HepG2 (cell line): ENCODE data around the gene RTEL1. TPM values are rescaled to one million over a fixed set of nuclear protein-coding genes. Genes with fewer than 3 reads are reported as not detected.
A peak's percentile ranks its signal among the peaks of the same experiment; 100 is the strongest.

ENCODE experiments used
- BORCS8-MEF2B ChIP-seq: sonication (generic); formaldehyde crosslinking; IDR thresholded peaks from 2 replicates; pipeline ENCODE4 v1.8.0; 2022; ENCODE audit warnings: mild to moderate bottlenecking, missing genetic modification reagents
- DR1 ChIP-seq: sonication (generic); formaldehyde crosslinking; IDR thresholded peaks from 2 replicates; pipeline ENCODE4 v1.8.0; 2021; ENCODE audit warnings: mild to moderate bottlenecking, missing genetic modification reagents, inconsistent platforms
- NFATC3 ChIP-seq: sonication (generic); formaldehyde crosslinking; IDR thresholded peaks from 2 replicates; pipeline ENCODE4 v1.5.1; 2020; ENCODE audit warnings: mild to moderate bottlenecking, missing genetic modification reagents
- PITX1 ChIP-seq: sonication (generic); formaldehyde crosslinking; IDR thresholded peaks from 2 replicates; pipeline ENCODE4 v1.5.1; 2020; ENCODE audit warnings: mild to moderate bottlenecking, missing genetic modification reagents
- RBM22 ChIP-seq: fragments of 200-400 bp; formaldehyde crosslinking; optimal IDR thresholded peaks from 2 replicates; pipeline ENCODE3; 2017; ENCODE audit warnings: mild to moderate bottlenecking, low read length, moderate library complexity
- SALL1 ChIP-seq: sonication (generic); formaldehyde crosslinking; IDR thresholded peaks from 2 replicates; pipeline ENCODE4 v1.8.0; 2022; ENCODE audit warnings: mild to moderate bottlenecking, missing genetic modification reagents
- SMARCE1 ChIP-seq: fragments of 450-650 bp; IDR thresholded peaks from 2 replicates; pipeline ENCODE4 v1.6.1; 2017; ENCODE audit warnings: borderline replicate concordance
- XRCC5 ChIP-seq: fragments of 200-400 bp; formaldehyde crosslinking; optimal IDR thresholded peaks from 2 replicates; pipeline ENCODE3; 2017; ENCODE audit warnings: mild to moderate bottlenecking, low read length
- ZC3H13 ChIP-seq: sonication (generic); formaldehyde crosslinking; IDR thresholded peaks from 2 replicates; pipeline ENCODE4 v1.8.1; 2023; ENCODE audit warnings: mild to moderate bottlenecking, missing genetic modification reagents, moderate library complexity
- ZNF225 ChIP-seq: sonication (generic); formaldehyde crosslinking; IDR thresholded peaks from 2 replicates; pipeline ENCODE4 v1.4.0; 2020; ENCODE audit warnings: mild to moderate bottlenecking, missing genetic modification reagents
- ZNF776 ChIP-seq: sonication (generic); formaldehyde crosslinking; IDR thresholded peaks from 2 replicates; pipeline ENCODE4 v1.4.0; 2020; ENCODE audit warnings: mild to moderate bottlenecking, missing genetic modification reagents
- polyA plus RNA-seq, 8 experiments: library from polyadenylated mRNA; depleted of rRNA in 3 of 8; stranded (reverse) in 7 of 8; unstranded in 1 of 8; fragments of >200 nt; fragmentation: Illumina TruSeq in 4 of 8; extraction: Trizol in 4 of 8; gene quantifications; 2 replicates each; pipeline versions ENCODE4 v1.2.1 to v1.2.3, GENCODE V29; 2011 to 2016; ENCODE audit warnings: low read depth in 4 of 8, missing spikeins in 1 of 8, mixed read lengths in 1 of 8; ENCODE audit not compliant: insufficient read depth in 1 of 8
- total RNA-seq, 5 experiments: library from RNA; depleted of rRNA; stranded (reverse); fragments of >200 nt; fragmentation: Illumina TruSeq; extraction: Trizol; gene quantifications; 2 replicates each; pipeline ENCODE4 v1.2.3, GENCODE V29; 2016; ENCODE audit warnings: low read depth in 1 of 5
- TF ChIP-seq, protein P1 (sequence below): sonication (generic); formaldehyde crosslinking; IDR thresholded peaks from 2 replicates; pipeline ENCODE4 v1.5.1; 2020; ENCODE audit warnings: mild to moderate bottlenecking, missing genetic modification reagents, moderate library complexity
- TF ChIP-seq, protein P2 (sequence below): sonication (generic); formaldehyde crosslinking; IDR thresholded peaks from 2 replicates; pipeline ENCODE4 v1.4.0; 2020; ENCODE audit warnings: missing genetic modification reagents
- TF ChIP-seq, protein P3 (sequence below): IDR thresholded peaks from 2 replicates; pipeline ENCODE4 v1.6.1; 2012; ENCODE audit warnings: low read length, improper control_type of control experiment
- TF ChIP-seq, protein P4 (sequence below): sonication (generic); formaldehyde crosslinking; IDR thresholded peaks from 2 replicates; pipeline ENCODE4 v1.5.1; 2020; ENCODE audit warnings: missing genetic modification reagents, mild to moderate bottlenecking, borderline replicate concordance

The RTEL1 gene
- total and polyA plus RNA-seq, 2 of the 13 experiments (the other 11 are each of a cell fraction or from before 2014, with no cell fraction given) = 21.8 to 36.4 TPM

DNA sequence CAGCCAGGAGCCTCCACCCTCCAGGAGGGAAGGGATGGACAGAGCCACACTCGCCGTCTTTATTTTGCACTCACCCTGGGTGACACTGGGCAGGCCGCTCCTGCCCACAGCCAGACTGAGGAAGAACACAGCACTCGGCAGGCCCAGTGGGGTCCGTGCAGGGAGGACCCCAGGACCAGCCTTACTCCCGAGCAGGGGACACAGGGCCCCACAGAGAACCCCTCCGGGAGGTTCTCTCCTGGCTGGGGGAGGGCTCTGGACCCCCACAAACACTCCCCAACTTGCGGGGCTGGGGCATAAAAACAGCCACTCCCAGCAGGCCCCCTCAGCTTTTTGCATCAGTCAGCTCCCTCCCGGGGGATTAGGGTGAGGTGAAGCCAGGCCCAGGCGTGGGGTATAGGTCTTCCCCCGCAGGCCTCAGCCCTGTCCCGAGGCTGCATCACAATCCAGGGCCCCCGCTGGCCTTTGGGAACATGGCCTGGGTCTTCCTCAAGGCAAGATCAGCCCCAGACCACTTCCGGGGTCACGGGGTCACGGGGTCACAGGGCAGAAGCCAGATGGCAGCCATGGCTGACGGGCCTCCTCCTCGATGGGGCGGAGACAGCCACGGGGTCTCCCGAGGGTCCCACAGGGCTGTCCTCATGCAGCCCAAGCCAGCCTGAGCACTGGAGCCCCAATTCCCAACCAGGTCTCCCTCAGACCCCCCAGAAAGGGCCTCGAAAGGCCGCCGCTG is 41.5 kb downstream of the RTEL1 start (continued):
- TF ChIP-seq, protein P1, sequence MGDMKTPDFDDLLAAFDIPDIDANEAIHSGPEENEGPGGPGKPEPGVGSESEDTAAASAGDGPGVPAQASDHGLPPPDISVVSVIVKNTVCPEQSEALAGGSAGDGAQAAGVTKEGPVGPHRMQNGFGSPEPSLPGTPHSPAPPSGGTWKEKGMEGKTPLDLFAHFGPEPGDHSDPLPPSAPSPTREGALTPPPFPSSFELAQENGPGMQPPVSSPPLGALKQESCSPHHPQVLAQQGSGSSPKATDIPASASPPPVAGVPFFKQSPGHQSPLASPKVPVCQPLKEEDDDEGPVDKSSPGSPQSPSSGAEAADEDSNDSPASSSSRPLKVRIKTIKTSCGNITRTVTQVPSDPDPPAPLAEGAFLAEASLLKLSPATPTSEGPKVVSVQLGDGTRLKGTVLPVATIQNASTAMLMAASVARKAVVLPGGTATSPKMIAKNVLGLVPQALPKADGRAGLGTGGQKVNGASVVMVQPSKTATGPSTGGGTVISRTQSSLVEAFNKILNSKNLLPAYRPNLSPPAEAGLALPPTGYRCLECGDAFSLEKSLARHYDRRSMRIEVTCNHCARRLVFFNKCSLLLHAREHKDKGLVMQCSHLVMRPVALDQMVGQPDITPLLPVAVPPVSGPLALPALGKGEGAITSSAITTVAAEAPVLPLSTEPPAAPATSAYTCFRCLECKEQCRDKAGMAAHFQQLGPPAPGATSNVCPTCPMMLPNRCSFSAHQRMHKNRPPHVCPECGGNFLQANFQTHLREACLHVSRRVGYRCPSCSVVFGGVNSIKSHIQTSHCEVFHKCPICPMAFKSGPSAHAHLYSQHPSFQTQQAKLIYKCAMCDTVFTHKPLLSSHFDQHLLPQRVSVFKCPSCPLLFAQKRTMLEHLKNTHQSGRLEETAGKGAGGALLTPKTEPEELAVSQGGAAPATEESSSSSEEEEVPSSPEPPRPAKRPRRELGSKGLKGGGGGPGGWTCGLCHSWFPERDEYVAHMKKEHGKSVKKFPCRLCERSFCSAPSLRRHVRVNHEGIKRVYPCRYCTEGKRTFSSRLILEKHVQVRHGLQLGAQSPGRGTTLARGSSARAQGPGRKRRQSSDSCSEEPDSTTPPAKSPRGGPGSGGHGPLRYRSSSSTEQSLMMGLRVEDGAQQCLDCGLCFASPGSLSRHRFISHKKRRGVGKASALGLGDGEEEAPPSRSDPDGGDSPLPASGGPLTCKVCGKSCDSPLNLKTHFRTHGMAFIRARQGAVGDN = peak; percentile 49
- TF ChIP-seq RBM22 = peak; percentile 52
- TF ChIP-seq ZNF225 (CRISPR knock-in tag) = no peak
- peak; percentile 40; the same call in 1 of the 2 replicates for TF ChIP-seq DR1 (CRISPR knock-in tag)
- TF ChIP-seq, protein P2, sequence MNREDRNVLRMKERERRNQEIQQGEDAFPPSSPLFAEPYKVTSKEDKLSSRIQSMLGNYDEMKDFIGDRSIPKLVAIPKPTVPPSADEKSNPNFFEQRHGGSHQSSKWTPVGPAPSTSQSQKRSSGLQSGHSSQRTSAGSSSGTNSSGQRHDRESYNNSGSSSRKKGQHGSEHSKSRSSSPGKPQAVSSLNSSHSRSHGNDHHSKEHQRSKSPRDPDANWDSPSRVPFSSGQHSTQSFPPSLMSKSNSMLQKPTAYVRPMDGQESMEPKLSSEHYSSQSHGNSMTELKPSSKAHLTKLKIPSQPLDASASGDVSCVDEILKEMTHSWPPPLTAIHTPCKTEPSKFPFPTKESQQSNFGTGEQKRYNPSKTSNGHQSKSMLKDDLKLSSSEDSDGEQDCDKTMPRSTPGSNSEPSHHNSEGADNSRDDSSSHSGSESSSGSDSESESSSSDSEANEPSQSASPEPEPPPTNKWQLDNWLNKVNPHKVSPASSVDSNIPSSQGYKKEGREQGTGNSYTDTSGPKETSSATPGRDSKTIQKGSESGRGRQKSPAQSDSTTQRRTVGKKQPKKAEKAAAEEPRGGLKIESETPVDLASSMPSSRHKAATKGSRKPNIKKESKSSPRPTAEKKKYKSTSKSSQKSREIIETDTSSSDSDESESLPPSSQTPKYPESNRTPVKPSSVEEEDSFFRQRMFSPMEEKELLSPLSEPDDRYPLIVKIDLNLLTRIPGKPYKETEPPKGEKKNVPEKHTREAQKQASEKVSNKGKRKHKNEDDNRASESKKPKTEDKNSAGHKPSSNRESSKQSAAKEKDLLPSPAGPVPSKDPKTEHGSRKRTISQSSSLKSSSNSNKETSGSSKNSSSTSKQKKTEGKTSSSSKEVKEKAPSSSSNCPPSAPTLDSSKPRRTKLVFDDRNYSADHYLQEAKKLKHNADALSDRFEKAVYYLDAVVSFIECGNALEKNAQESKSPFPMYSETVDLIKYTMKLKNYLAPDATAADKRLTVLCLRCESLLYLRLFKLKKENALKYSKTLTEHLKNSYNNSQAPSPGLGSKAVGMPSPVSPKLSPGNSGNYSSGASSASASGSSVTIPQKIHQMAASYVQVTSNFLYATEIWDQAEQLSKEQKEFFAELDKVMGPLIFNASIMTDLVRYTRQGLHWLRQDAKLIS = no peak
- TF ChIP-seq PITX1 (CRISPR knock-in tag) = no peak
- TF ChIP-seq SALL1 (CRISPR knock-in tag) = no peak
- no peak for TF ChIP-seq BORCS8-MEF2B (CRISPR knock-in tag)
- TF ChIP-seq, protein P3, sequence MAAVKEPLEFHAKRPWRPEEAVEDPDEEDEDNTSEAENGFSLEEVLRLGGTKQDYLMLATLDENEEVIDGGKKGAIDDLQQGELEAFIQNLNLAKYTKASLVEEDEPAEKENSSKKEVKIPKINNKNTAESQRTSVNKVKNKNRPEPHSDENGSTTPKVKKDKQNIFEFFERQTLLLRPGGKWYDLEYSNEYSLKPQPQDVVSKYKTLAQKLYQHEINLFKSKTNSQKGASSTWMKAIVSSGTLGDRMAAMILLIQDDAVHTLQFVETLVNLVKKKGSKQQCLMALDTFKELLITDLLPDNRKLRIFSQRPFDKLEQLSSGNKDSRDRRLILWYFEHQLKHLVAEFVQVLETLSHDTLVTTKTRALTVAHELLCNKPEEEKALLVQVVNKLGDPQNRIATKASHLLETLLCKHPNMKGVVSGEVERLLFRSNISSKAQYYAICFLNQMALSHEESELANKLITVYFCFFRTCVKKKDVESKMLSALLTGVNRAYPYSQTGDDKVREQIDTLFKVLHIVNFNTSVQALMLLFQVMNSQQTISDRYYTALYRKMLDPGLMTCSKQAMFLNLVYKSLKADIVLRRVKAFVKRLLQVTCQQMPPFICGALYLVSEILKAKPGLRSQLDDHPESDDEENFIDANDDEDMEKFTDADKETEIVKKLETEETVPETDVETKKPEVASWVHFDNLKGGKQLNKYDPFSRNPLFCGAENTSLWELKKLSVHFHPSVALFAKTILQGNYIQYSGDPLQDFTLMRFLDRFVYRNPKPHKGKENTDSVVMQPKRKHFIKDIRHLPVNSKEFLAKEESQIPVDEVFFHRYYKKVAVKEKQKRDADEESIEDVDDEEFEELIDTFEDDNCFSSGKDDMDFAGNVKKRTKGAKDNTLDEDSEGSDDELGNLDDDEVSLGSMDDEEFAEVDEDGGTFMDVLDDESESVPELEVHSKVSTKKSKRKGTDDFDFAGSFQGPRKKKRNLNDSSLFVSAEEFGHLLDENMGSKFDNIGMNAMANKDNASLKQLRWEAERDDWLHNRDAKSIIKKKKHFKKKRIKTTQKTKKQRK = no peak
- peak; percentile 14 for TF ChIP-seq XRCC5
- TF ChIP-seq NFATC3 (CRISPR knock-in tag) = 0 out of 2 replicates have a peak, but pooled peaks have one; percentile 40
- TF ChIP-seq, protein P4, sequence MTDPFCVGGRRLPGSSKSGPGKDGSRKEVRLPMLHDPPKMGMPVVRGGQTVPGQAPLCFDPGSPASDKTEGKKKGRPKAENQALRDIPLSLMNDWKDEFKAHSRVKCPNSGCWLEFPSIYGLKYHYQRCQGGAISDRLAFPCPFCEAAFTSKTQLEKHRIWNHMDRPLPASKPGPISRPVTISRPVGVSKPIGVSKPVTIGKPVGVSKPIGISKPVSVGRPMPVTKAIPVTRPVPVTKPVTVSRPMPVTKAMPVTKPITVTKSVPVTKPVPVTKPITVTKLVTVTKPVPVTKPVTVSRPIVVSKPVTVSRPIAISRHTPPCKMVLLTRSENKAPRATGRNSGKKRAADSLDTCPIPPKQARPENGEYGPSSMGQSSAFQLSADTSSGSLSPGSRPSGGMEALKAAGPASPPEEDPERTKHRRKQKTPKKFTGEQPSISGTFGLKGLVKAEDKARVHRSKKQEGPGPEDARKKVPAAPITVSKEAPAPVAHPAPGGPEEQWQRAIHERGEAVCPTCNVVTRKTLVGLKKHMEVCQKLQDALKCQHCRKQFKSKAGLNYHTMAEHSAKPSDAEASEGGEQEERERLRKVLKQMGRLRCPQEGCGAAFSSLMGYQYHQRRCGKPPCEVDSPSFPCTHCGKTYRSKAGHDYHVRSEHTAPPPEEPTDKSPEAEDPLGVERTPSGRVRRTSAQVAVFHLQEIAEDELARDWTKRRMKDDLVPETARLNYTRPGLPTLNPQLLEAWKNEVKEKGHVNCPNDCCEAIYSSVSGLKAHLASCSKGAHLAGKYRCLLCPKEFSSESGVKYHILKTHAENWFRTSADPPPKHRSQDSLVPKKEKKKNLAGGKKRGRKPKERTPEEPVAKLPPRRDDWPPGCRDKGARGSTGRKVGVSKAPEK (CRISPR knock-in tag) = no peak
- TF ChIP-seq ZNF776 = peak; percentile 65; the same call in 1 of the 2 replicates
- no peak for TF ChIP-seq ZC3H13 (CRISPR knock-in tag)
- TF ChIP-seq SMARCE1 = no peak
